HepG2 (cell line): ENCODE data around the gene MAPK13. TPM values are rescaled to one million over a fixed set of nuclear protein-coding genes. Genes with fewer than 3 reads are reported as not detected.

Experiments
- ATAC-seq: fragments of 200-7000 bp; cut with Tn5 transposase; 3 replicates; pipeline ENCODE4 v1.9.1; 2020; ENCODE audit warnings: mild to moderate bottlenecking, moderate library complexity
- BruUV-seq: library from RNA; stranded (reverse); fragments of 400-500 nt; replicated peaks from 2 replicates; lab custom pipeline; 2021; lab: Mats Ljungman, UMichigan
- CTCF ChIA-PET: fragments of 300-600 bp; formaldehyde crosslinking; extraction: SDS; loops from one replicate; lab custom pipeline; 2021; ENCODE audit warnings: low total read pairs, inconsistent platforms, low intra/inter-chr PET ratio; lab: Yijun Ruan, JAX
- POLR2A ChIA-PET: fragments of 350-600 bp; sonication (Branson Sonifier 250); formaldehyde crosslinking; loops from one replicate; lab custom pipeline; 2020; ENCODE audit warnings: antibody characterized with exemption, inconsistent platforms; lab: Yijun Ruan, JAX
- DNase-seq: peaks from one replicate; pipeline ENCODE4 v3.0.0-alpha.2; 2015; ENCODE audit warnings: low spot score
- FAIRE-seq: peaks from 3 replicates; lab custom pipeline; 2011; peaks lifted over from hg19 to GRCh38; lab: Jason Lieb, UNC
- H2AFZ ChIP-seq: one replicate; pipeline ENCODE4 v1.6.1; 2011; ENCODE audit warnings: low read length, inconsistent platforms
- H3K27ac ChIP-seq: fragments of 300-600 bp; 3 replicates; pipeline ENCODE4 v1.8.0; 2011; ENCODE audit warnings: mixed run types, mild to moderate bottlenecking, mixed read lengths, low read length, inconsistent platforms; ENCODE audit not compliant: insufficient read depth; ENCODE audit errors: extremely low read length
- H3K27me3 ChIP-seq, 2 experiments: fragments of 200-600 bp in 1 of 2; 2 replicates in 1 of 2; 3 replicates in 1 of 2; pipeline versions ENCODE4 v1.6.0 to v1.8.0; 2011; ENCODE audit warnings: low read length in 2 of 2, mild to moderate bottlenecking in 2 of 2, moderate library complexity in 2 of 2, inconsistent platforms in 1 of 2; ENCODE audit not compliant: insufficient read depth in 2 of 2, control insufficient read depth in 1 of 2
- H3K36me3 ChIP-seq, 2 experiments: fragments of 200-600 bp in 1 of 2; replicated peaks in 1 of 2; 2 replicates in 1 of 2; 3 replicates in 1 of 2; pipeline versions ENCODE4 v1.5.1 to v1.8.0; 2011; ENCODE audit warnings: low read length in 2 of 2, inconsistent platforms in 1 of 2; ENCODE audit not compliant: insufficient read depth in 2 of 2, control insufficient read depth in 1 of 2
- H3K4me1 ChIP-seq: 2 replicates; pipeline ENCODE4 v1.5.1; 2012; ENCODE audit warnings: low read length, inconsistent platforms; ENCODE audit not compliant: insufficient read depth
- H3K4me2 ChIP-seq: 2 replicates; pipeline ENCODE4 v1.6.0; 2011; ENCODE audit warnings: low read depth, low read length, inconsistent platforms
- H3K4me3 ChIP-seq, 3 experiments: fragments of 200-600 bp in 1 of 3; sonication (generic), shearing (Covaris generic) in 1 of 3; replicated peaks in 1 of 3; 2 replicates each; pipeline ENCODE4 v1.5.1; 2011 to 2016; ENCODE audit warnings: low read length in 3 of 3, inconsistent platforms in 2 of 3, low read depth in 2 of 3, mild to moderate bottlenecking in 2 of 3, control low read depth in 1 of 3, mixed read lengths in 1 of 3; ENCODE audit not compliant: insufficient read depth in 1 of 3
- H3K79me2 ChIP-seq: one replicate; pipeline ENCODE4 v1.6.1; 2011; ENCODE audit warnings: low read length, inconsistent platforms; ENCODE audit not compliant: insufficient read depth
- H3K9ac ChIP-seq: 2 replicates; pipeline ENCODE4 v1.6.0; 2011; ENCODE audit warnings: mild to moderate bottlenecking, low read depth, low read length, inconsistent platforms; ENCODE audit not compliant: insufficient read depth
- H3K9me3 ChIP-seq: 2 replicates; pipeline ENCODE4 v1.5.1; 2012; ENCODE audit warnings: mild to moderate bottlenecking, low read length
- H4K20me1 ChIP-seq: 2 replicates; pipeline ENCODE4 v1.6.0; 2011; ENCODE audit warnings: inconsistent platforms, mild to moderate bottlenecking, low read length, moderate library complexity; ENCODE audit not compliant: insufficient read depth
- CBFB ChIP-seq: sonication (generic); formaldehyde crosslinking; IDR thresholded peaks from 2 replicates; pipeline ENCODE4 v1.4.0; 2020; ENCODE audit warnings: missing genetic modification reagents
- ELF1 ChIP-seq: sonication (generic); formaldehyde crosslinking; IDR thresholded peaks from 2 replicates; pipeline ENCODE4 v1.4.0; 2020; ENCODE audit warnings: missing genetic modification reagents
- FOXO4 ChIP-seq: sonication (generic); formaldehyde crosslinking; conservative IDR thresholded peaks from 2 replicates; pipeline ENCODE4 v1.8.1; 2023; ENCODE audit warnings: missing genetic modification reagents
- HNRNPL ChIP-seq: fragments of 200-400 bp; formaldehyde crosslinking; IDR thresholded peaks from 2 replicates; pipeline ENCODE4 v1.6.1; 2017; ENCODE audit warnings: mild to moderate bottlenecking, low read depth, low read length
- MAFK ChIP-seq, 2 experiments: IDR thresholded peaks in 1 of 2; conservative IDR thresholded peaks in 1 of 2; 2 replicates each; pipeline ENCODE4 v1.6.1; 2011; ENCODE audit warnings: improper control_type of control experiment in 2 of 2, low read length in 2 of 2
- MYC ChIP-seq: sonication (generic); formaldehyde crosslinking; IDR thresholded peaks from 2 replicates; pipeline ENCODE4 v1.9.0; 2021; ENCODE audit warnings: missing genetic modification reagents, borderline replicate concordance
- NFATC3 ChIP-seq: sonication (generic); formaldehyde crosslinking; IDR thresholded peaks from 2 replicates; pipeline ENCODE4 v1.5.1; 2020; ENCODE audit warnings: mild to moderate bottlenecking, missing genetic modification reagents
- SALL2 ChIP-seq: sonication (generic); formaldehyde crosslinking; IDR thresholded peaks from 2 replicates; pipeline ENCODE4 v1.8.1; 2023; ENCODE audit warnings: mild to moderate bottlenecking, missing genetic modification reagents, inconsistent platforms
- SNAI1 ChIP-seq: sonication (generic); formaldehyde crosslinking; IDR thresholded peaks from 2 replicates; pipeline ENCODE4 v1.5.0; 2020; ENCODE audit warnings: mild to moderate bottlenecking, missing genetic modification reagents, borderline replicate concordance
- SP5 ChIP-seq: IDR thresholded peaks from 2 replicates; pipeline ENCODE4 v1.6.1; 2016; ENCODE audit warnings: low read depth, borderline replicate concordance
- THAP7 ChIP-seq: sonication (generic); formaldehyde crosslinking; IDR thresholded peaks from 2 replicates; pipeline ENCODE4 v1.8.1; 2023; ENCODE audit warnings: mild to moderate bottlenecking, missing genetic modification reagents
- ZNF24 ChIP-seq: fragments of 450-650 bp; IDR thresholded peaks from 2 replicates; pipeline ENCODE4 v1.6.1; 2017; ENCODE audit warnings: antibody characterized with exemption, mild to moderate bottlenecking
- ZNF331 ChIP-seq: sonication (generic); formaldehyde crosslinking; IDR thresholded peaks from 2 replicates; pipeline ENCODE4 v1.4.0; 2020; ENCODE audit warnings: missing genetic modification reagents
- ZNF34 ChIP-seq: sonication (generic); formaldehyde crosslinking; IDR thresholded peaks from 2 replicates; pipeline ENCODE4 v1.4.0; 2020; ENCODE audit warnings: mild to moderate bottlenecking, missing genetic modification reagents, borderline replicate concordance
- ZNF800 ChIP-seq: sonication (generic); formaldehyde crosslinking; IDR thresholded peaks from 2 replicates; pipeline ENCODE4 v1.4.0; 2020; ENCODE audit warnings: missing genetic modification reagents
- WGBS: methylation state at CpG from one replicate; pipeline ENCODE4 v1.1.6; 2017; ENCODE audit warnings: low lambda C conversion rate; 5-methylcytosine and 5-hydroxymethylcytosine counted together
- in situ Hi-C: cut with HindIII; loops from 2 replicates; pipeline ENCODE4 v1.10.0; 2017; ENCODE audit warnings: low pct_unique_long_range_greater_than_20kb; ENCODE audit not compliant: extremely low pct_ligation_motif_present
- intact Hi-C: fragments of 100-400 bp; cut with micrococcal nuclease; formaldehyde crosslinking; loops from one replicate; pipeline ENCODE4 v1.10.0; 2022; ENCODE audit not compliant: unreplicated experiment
- polyA plus RNA-seq, 8 experiments: library from polyadenylated mRNA; depleted of rRNA in 3 of 8; stranded (reverse) in 7 of 8; unstranded in 1 of 8; fragments of >200 nt; fragmentation: Illumina TruSeq in 4 of 8; extraction: Trizol in 4 of 8; gene quantifications; 2 replicates each; pipeline versions ENCODE4 v1.2.1 to v1.2.3, GENCODE V29; 2011 to 2016; ENCODE audit warnings: low read depth in 4 of 8, missing spikeins in 1 of 8, mixed read lengths in 1 of 8; ENCODE audit not compliant: insufficient read depth in 1 of 8
- total RNA-seq, 5 experiments: library from RNA; depleted of rRNA; stranded (reverse); fragments of >200 nt; fragmentation: Illumina TruSeq; extraction: Trizol; gene quantifications; 2 replicates each; pipeline ENCODE4 v1.2.3, GENCODE V29; 2016; ENCODE audit warnings: low read depth in 1 of 5
- TF ChIP-seq, protein P1 (sequence below): sonication (generic); formaldehyde crosslinking; IDR thresholded peaks from 2 replicates; pipeline ENCODE4 v1.5.1; 2020; ENCODE audit warnings: mild to moderate bottlenecking, missing genetic modification reagents, moderate library complexity

The MAPK13 gene
- total and polyA plus RNA-seq, 2 of the 13 experiments (the other 11 are each of a cell fraction or from before 2014, with no cell fraction given) = 12.7 to 43.4 TPM

DNA sequence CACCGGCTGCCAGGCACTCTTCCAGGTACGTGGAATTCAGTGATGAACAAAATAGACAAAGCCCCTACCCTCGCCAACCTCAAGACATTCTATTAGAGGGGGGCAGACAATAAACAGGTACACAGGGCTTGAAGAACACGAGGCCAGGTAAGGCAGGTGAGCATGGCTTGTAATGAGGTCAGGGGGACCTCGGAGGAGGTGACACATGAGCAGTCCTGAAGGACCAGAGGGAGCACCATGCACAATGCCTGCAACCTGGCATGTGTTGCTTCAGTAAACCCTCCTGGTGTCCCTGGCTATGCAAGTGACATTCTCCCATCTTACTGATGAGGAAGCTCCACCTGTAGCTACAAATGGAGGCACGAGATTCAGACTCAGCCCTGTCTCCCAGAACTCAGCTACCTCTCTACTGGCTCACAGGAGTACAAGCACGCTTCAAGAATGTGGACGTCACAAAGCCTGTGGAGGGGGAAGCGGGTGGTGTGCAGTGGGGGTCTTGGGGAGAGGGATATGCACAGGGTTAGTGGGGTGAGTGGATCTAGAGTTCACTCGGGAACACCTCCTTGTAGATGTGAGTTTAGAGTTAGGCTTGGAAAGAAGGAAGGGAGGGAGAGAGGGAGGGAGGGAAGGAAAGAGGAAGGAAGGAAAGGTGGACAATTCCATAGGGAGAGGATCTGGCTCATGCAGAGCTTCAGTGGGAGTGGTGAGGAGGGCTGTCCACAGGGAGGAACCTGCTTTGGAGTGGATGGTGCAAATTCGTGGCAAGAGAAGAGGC, 7.6 kb upstream of the MAPK13 start:
- 47% methylated on average over 11 of the region's 11 CpGs for WGBS
- CTCF ChIA-PET = interaction anchor here (0.9 to 2.5 kb wide), 3 partner anchors 9 to 180 kb away, joined by 3 to 20 read pairs (median 6); partner anchors contain the start of gene BRPF3
- H3K4me1 ChIP-seq = peaks cover 47% of the 10 kb centered on the region
- TF ChIP-seq CBFB = no peak
- TF ChIP-seq THAP7 = no peak
- TF ChIP-seq MAFK (conservative IDR thresholded peaks at IDR 0.05 in 1 of 2, IDR thresholded peaks at IDR 0.05 in 1 of 2; ENCODE audit: low read length in 2 of 2) = no peak
- no peak for TF ChIP-seq SP5 (CRISPR knock-in tag)
- TF ChIP-seq ZNF331 (CRISPR knock-in tag) = no peak
- TF ChIP-seq ZNF34 (CRISPR knock-in tag) = no peak
- no peak for TF ChIP-seq FOXO4 (CRISPR knock-in tag)
- no peak for TF ChIP-seq SALL2 (CRISPR knock-in tag)
- no peak for TF ChIP-seq MYC
- TF ChIP-seq ZNF800 (CRISPR knock-in tag) = no peak
- no peak for TF ChIP-seq HNRNPL
- TF ChIP-seq ELF1 (CRISPR knock-in tag) = no peak
- TF ChIP-seq, protein P1, sequence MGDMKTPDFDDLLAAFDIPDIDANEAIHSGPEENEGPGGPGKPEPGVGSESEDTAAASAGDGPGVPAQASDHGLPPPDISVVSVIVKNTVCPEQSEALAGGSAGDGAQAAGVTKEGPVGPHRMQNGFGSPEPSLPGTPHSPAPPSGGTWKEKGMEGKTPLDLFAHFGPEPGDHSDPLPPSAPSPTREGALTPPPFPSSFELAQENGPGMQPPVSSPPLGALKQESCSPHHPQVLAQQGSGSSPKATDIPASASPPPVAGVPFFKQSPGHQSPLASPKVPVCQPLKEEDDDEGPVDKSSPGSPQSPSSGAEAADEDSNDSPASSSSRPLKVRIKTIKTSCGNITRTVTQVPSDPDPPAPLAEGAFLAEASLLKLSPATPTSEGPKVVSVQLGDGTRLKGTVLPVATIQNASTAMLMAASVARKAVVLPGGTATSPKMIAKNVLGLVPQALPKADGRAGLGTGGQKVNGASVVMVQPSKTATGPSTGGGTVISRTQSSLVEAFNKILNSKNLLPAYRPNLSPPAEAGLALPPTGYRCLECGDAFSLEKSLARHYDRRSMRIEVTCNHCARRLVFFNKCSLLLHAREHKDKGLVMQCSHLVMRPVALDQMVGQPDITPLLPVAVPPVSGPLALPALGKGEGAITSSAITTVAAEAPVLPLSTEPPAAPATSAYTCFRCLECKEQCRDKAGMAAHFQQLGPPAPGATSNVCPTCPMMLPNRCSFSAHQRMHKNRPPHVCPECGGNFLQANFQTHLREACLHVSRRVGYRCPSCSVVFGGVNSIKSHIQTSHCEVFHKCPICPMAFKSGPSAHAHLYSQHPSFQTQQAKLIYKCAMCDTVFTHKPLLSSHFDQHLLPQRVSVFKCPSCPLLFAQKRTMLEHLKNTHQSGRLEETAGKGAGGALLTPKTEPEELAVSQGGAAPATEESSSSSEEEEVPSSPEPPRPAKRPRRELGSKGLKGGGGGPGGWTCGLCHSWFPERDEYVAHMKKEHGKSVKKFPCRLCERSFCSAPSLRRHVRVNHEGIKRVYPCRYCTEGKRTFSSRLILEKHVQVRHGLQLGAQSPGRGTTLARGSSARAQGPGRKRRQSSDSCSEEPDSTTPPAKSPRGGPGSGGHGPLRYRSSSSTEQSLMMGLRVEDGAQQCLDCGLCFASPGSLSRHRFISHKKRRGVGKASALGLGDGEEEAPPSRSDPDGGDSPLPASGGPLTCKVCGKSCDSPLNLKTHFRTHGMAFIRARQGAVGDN = peak; percentile 15; the same call in 1 of the 2 replicates
- no peak for TF ChIP-seq NFATC3 (CRISPR knock-in tag)
- no peak for TF ChIP-seq ZNF24
- TF ChIP-seq SNAI1 = no peak

More for the DNA sequence above, 7.6 kb upstream of the MAPK13 start:
- DNase-seq = no peak
- H3K4me3 ChIP-seq = no peak overlapping the region
- H4K20me1 ChIP-seq = no peaks in the 10 kb centered on the region
- POLR2A ChIA-PET = interaction anchor here (2.7 to 4.2 kb wide), 2 partner anchors 9 to 27 kb away, joined by 13 to 29 read pairs; no protein-coding TSS in a partner anchor
- intact Hi-C loops = loop anchor here (1.0 kb wide), 1 partner anchor 238 kb away; no protein-coding TSS in a partner anchor
- 0 out of 5 replicates have a peak, but pooled peaks cover 0 to 2% of the 10 kb centered on the region in 2 experiments for H3K36me3 ChIP-seq
- FAIRE-seq = no peak
- H3K4me2 ChIP-seq = peak overlapping the region; percentile 41
- H3K27me3 ChIP-seq = no peaks in the 10 kb centered on the region
- no peak overlapping the region for H3K9ac ChIP-seq
- H3K9me3 ChIP-seq = no peaks in the 10 kb centered on the region
- H3K27ac ChIP-seq = no peak overlapping the region
- no peak overlapping the region for H2AFZ ChIP-seq
- no peaks in the 10 kb centered on the region for H3K79me2 ChIP-seq
- ATAC-seq = peak; percentile 1
- BruUV-seq = no TSS peak
- in situ Hi-C loops = no loop called here
